ENCODE measurements around the gene C10orf90.

The C10orf90 gene

GRCh38 chr10:126504063-126504760 is 166.3 kb downstream of the C10orf90 start:
- DNase-seq (ENCODE audit: low read depth in 2 of 2), result no peak

GRCh38 chr10:126503392-126504062 is 167.0 kb downstream of the C10orf90 start:
- DNase-seq (ENCODE audit: low read depth in 2 of 2), result no peak

- DNase-seq (ENCODE audit: low read depth in 2 of 2), result no peak
These were observed 168.1 kb downstream of the C10orf90 start for GRCh38 chr10:126502441-126502840.

GRCh38 chr10:126501828-126502227 is 168.7 kb downstream of the C10orf90 start:
- no peak for DNase-seq (ENCODE audit: low read depth in 2 of 2)

- DNase-seq (ENCODE audit: low read depth in 2 of 2), result no peak
These were observed 169.6 kb downstream of the C10orf90 start for GRCh38 chr10:126500866-126501265.

GRCh38 chr10:126500185-126500584 is 170.3 kb downstream of the C10orf90 start:
- no peak for DNase-seq (ENCODE audit: low read depth in 2 of 2)

GRCh38 chr10:126499744-126500143 is 170.7 kb downstream of the C10orf90 start:
- DNase-seq (ENCODE audit: low read depth in 2 of 2), result no peak

- no peak for DNase-seq (ENCODE audit: low read depth in 2 of 2)
These were observed 172.8 kb downstream of the C10orf90 start for GRCh38 chr10:126497672-126498071.

GRCh38 chr10:126496771-126497545 is 173.5 kb downstream of the C10orf90 start:
- no peak for DNase-seq (ENCODE audit: low read depth in 2 of 2)

GRCh38 chr10:126491476-126491875 is 179.0 kb downstream of the C10orf90 start:
- DNase-seq (ENCODE audit: low read depth in 2 of 2), result no peak

- no peak for DNase-seq (ENCODE audit: low read depth in 2 of 2)
These were observed 189.3 kb downstream of the C10orf90 start for GRCh38 chr10:126481181-126481580.

GRCh38 chr10:126480648-126481047 is 189.8 kb downstream of the C10orf90 start:
- no peak for DNase-seq (ENCODE audit: low read depth in 2 of 2)

GRCh38 chr10:126479280-126479895 is 191.1 kb downstream of the C10orf90 start:
- no peak for DNase-seq (ENCODE audit: low read depth in 2 of 2)

- DNase-seq (ENCODE audit: low read depth in 2 of 2), result no peak
These were observed 191.9 kb downstream of the C10orf90 start for GRCh38 chr10:126478546-126478945.

GRCh38 chr10:126476246-126476645 is 194.2 kb downstream of the C10orf90 start:
- no peak for DNase-seq (ENCODE audit: low read depth in 2 of 2)

- no peak for DNase-seq (ENCODE audit: low read depth in 2 of 2)
These were observed 195.3 kb downstream of the C10orf90 start for GRCh38 chr10:126475074-126475691.

- no peak for DNase-seq (ENCODE audit: low read depth in 2 of 2)
These were observed 196.5 kb downstream of the C10orf90 start for GRCh38 chr10:126474031-126474430.

GRCh38 chr10:126470991-126471390 is 199.5 kb downstream of the C10orf90 start:
- DNase-seq (ENCODE audit: low read depth in 2 of 2), result no peak

GRCh38 chr10:126469692-126470091 is 200.8 kb downstream of the C10orf90 start:
- no peak for DNase-seq (ENCODE audit: low read depth in 2 of 2)

- no peak for DNase-seq (ENCODE audit: low read depth in 2 of 2)
These were observed 201.4 kb downstream of the C10orf90 start for GRCh38 chr10:126468876-126469643.

GRCh38 chr10:126468467-126468866 is 202.0 kb downstream of the C10orf90 start:
- DNase-seq (ENCODE audit: low read depth in 2 of 2), result no peak
